Measurements from ENCODE around the gene CACNG5.

The CACNG5 gene

GRCh38 chr17:66810951-66811682, 23.8 kb upstream of the CACNG5 start:
- H3K27ac ChIP-seq: no peak overlapping the region
- TF ChIP-seq, protein P1, sequence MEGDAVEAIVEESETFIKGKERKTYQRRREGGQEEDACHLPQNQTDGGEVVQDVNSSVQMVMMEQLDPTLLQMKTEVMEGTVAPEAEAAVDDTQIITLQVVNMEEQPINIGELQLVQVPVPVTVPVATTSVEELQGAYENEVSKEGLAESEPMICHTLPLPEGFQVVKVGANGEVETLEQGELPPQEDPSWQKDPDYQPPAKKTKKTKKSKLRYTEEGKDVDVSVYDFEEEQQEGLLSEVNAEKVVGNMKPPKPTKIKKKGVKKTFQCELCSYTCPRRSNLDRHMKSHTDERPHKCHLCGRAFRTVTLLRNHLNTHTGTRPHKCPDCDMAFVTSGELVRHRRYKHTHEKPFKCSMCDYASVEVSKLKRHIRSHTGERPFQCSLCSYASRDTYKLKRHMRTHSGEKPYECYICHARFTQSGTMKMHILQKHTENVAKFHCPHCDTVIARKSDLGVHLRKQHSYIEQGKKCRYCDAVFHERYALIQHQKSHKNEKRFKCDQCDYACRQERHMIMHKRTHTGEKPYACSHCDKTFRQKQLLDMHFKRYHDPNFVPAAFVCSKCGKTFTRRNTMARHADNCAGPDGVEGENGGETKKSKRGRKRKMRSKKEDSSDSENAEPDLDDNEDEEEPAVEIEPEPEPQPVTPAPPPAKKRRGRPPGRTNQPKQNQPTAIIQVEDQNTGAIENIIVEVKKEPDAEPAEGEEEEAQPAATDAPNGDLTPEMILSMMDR (conservative IDR thresholded peaks at IDR 0.05): no peak

DNA sequence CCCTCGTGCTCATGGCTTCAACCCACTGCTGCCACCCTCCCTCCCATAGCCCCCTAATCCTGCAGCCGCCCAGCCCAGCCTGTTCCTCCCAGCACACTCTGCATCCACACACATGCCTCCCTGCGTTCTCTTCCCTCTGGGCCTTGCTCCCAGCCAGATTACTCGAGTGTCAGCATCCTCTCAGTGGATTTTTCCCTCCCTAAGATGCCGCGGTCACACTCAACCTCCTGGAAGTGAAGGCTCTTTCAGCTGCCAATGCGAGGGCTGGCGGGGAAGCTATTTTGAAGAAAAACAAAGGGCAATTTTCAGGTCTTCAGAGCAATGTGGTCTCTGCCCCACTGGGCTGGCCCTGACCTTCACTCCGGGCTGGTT, 23.2 kb upstream of the CACNG5 start:
- TF ChIP-seq, protein P1 (conservative IDR thresholded peaks at IDR 0.05): no peak
- no peak overlapping the region for H3K27ac ChIP-seq

GRCh38 chr17:66812571-66812970, 22.3 kb upstream of the CACNG5 start:
- TF ChIP-seq, protein P1 (conservative IDR thresholded peaks at IDR 0.05): no peak
- no peak overlapping the region for H3K27ac ChIP-seq

GRCh38 chr17:66813296-66813695, 21.6 kb upstream of the CACNG5 start:
- H3K27ac ChIP-seq: no peak overlapping the region
- TF ChIP-seq, protein P1 (conservative IDR thresholded peaks at IDR 0.05): no peak

DNA sequence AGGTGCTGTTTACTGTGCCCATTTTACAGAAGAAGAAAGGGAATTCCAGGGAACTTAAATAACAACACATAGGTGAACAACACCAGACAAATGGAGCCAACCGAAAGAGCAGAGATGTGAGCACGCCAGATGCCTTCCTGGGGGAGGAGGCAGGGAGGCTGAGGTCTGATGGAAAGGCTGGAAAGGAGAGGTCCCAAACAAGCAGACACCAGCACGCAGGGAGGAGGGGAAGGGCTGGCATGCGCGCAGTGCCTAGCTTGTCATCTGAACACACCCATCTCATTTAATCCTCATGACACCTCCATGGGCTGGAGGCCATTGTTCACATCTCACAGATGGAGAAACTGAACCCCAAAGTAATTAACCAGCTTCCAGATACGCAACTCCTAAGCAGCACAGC, 20.9 kb upstream of the CACNG5 start:
- TF ChIP-seq, protein P1 (conservative IDR thresholded peaks at IDR 0.05): no peak
- H3K27ac ChIP-seq: no peak overlapping the region

- H3K27ac ChIP-seq: no peak overlapping the region
- TF ChIP-seq, protein P1 (conservative IDR thresholded peaks at IDR 0.05): no peak
Observed at GRCh38 chr17:66814570-66814969, 20.3 kb upstream of the CACNG5 start.

DNA sequence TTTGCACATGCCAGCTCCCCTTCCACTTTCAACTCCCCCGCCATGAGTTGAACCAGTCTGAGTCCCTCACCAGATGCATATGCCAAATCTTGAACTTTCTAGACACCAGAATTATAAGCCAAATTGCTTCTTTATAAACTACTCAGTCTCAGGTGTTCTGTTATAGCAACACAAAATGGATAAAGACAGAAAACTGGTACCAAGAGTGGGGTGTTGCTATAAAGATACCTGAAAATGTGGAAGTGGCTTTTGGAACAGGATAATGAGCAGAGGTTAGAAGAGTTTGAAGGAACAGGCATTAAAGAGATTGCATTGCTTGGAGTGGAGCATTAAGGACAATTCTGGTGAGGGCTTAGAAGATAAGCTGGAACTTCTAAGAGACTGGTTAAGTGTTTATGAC, 17.2 kb upstream of the CACNG5 start:
- TF ChIP-seq, protein P1 (conservative IDR thresholded peaks at IDR 0.05): no peak
- H3K27ac ChIP-seq: no peak overlapping the region

All from VCaP (cell line).